Urothelium cell line (cell line): Measurements from ENCODE around the gene PAPSS2.
"Not testable (repeated sequence)": the region's sequence is repeated elsewhere in the genome, so short reads cannot be mapped to it uniquely, and the experiment has no call there.

Experiments
- DNase-seq: peaks from one replicate; pipeline ENCODE4 v3.0.0; 2011; ENCODE audit warnings: low spot score, mixed read lengths
- FAIRE-seq: peaks from 2 replicates; lab custom pipeline; 2011; peaks lifted over from hg19 to GRCh38; lab: Jason Lieb, UNC

PAPSS2 gene

GRCh38 chr10:87642486-87642885, 17.2 kb upstream of the PAPSS2 start:
- DNase-seq (no peak), FAIRE-seq (no peak)

- DNase-seq, result no peak
- FAIRE-seq, result no peak
Measured at GRCh38 chr10:87642988-87643387, 16.7 kb upstream of the PAPSS2 start.

GRCh38 chr10:87643920-87644319, 15.8 kb upstream of the PAPSS2 start:
- FAIRE-seq, result no peak

GRCh38 chr10:87644500-87644899, 15.2 kb upstream of the PAPSS2 start:
- not testable (repeated sequence) for DNase-seq, FAIRE-seq

More at GRCh38 chr10:87643920-87644319, 15.8 kb upstream of the PAPSS2 start:
- no peak for DNase-seq

GRCh38 chr10:87646192-87646909, 13.3 kb upstream of the PAPSS2 start:
- DNase-seq, result no peak
- FAIRE-seq, result no peak

GRCh38 chr10:87646935-87647334, 12.7 kb upstream of the PAPSS2 start:
- no peak for DNase-seq
- no peak for FAIRE-seq

GRCh38 chr10:87650838-87651589, 8.7 kb upstream of the PAPSS2 start:
- FAIRE-seq, result no peak
- no peak for DNase-seq

- DNase-seq, result no peak
- no peak for FAIRE-seq
Measured at GRCh38 chr10:87651801-87652200, 7.9 kb upstream of the PAPSS2 start.

GRCh38 chr10:87652261-87652660, 7.4 kb upstream of the PAPSS2 start:
- FAIRE-seq (no peak), DNase-seq (no peak)

GRCh38 chr10:87654212-87654611, 5.5 kb upstream of the PAPSS2 start:
- no peak for DNase-seq
- FAIRE-seq, result no peak

GRCh38 chr10:87656431-87657072, 3.1 kb upstream of the PAPSS2 start:
- FAIRE-seq (no peak), DNase-seq (peak; percentile 38)

- FAIRE-seq, result no peak
- no peak for DNase-seq
Measured at GRCh38 chr10:87657371-87657770, 2.3 kb upstream of the PAPSS2 start.

- DNase-seq (no peak), FAIRE-seq (no peak)
Measured at GRCh38 chr10:87658321-87658795, 1.3 kb upstream of the PAPSS2 start.

- no peak for DNase-seq
Measured at GRCh38 chr10:87658858-87659555, 671 bp upstream of the PAPSS2 start.

GRCh38 chr10:87660484-87661133, 931 bp downstream of the PAPSS2 start:
- peak; percentile 42 for DNase-seq
- FAIRE-seq, result no peak

More at GRCh38 chr10:87658858-87659555, 671 bp upstream of the PAPSS2 start:
- no peak for FAIRE-seq

GRCh38 chr10:87661861-87662785, 2.4 kb downstream of the PAPSS2 start:
- DNase-seq (no peak), FAIRE-seq (no peak)

- no peak for DNase-seq
- FAIRE-seq, result no peak
Measured at GRCh38 chr10:87664276-87664701, 4.6 kb downstream of the PAPSS2 start.

GRCh38 chr10:87667493-87667892, 7.8 kb downstream of the PAPSS2 start:
- no peak for FAIRE-seq
- DNase-seq, result no peak

GRCh38 chr10:87668324-87669074, 8.8 kb downstream of the PAPSS2 start:
- no peak for FAIRE-seq

More at GRCh38 chr10:87668324-87669074, 8.8 kb downstream of the PAPSS2 start:
- DNase-seq, result no peak
